ENCODE results near the gene TMUB1. TPM values are rescaled to one million over a fixed set of nuclear protein-coding genes. Genes with fewer than 3 reads are reported as not detected.

TMUB1 gene
- total RNA-seq, 1 donor from 2014 or later: 40.8 TPM

DNA sequence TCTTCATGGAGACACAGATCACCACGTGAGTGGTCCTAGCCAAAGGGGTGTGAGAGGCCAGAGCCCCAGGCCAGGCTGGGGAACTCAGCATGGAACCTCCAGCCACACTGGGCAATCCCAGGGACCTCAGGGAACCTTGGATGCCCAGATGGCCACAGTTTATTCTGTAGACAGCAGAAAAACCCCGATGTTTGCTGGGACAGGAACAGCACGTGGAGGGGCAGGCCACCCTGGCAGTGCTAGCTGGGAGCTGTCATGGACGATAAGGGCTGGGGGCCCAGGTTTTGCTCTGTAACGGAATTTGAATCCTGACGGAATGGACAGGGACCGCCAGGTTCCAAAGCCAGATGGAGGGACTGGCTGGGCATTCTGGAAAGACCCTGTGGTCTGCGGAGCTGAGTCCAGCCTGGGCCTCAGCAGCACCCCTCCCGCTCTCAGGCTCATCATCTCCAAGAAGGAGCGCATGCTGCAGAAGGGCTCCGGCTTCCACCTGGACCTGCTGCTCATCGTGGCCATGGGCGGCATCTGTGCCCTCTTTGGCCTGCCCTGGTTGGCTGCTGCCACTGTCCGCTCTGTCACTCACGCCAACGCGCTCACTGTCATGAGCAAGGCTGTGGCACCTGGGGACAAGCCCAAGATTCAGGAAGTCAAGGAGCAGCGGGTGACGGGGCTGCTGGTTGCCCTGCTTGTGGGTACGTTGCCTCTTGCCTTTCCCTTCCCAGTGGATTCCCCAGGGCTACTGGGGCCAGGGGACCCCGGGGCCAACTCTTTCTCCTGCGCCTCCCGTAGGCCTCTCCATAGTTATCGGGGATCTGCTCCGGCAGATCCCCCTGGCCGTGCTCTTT, 8.3 kb downstream of the TMUB1 start:
- peaks cover 18% of the 10 kb centered on the region for H3K27me3 Mint-ChIP-seq (ENCODE audit: unreplicated experiment)

DNA sequence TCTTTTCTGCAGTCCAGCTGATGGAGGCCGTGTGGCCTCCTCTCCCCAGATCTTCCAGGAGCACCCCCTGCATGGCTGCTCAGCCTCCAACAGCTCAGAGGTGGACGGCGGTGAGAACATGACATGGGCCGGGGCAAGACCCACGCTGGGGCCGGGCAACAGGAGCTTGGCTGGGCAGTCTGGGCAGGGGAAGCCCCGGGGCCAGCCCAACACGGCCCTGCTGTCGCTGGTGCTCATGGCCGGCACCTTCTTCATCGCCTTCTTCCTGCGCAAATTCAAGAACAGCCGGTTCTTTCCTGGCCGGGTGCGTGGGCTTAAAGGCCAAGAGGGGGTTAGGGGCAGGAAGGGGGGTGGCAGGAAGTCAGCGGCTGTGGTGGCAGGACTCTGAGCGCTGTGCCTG, 9.3 kb downstream of the TMUB1 start:
- Mint-ChIP-seq H3K27ac (ENCODE audit: unreplicated experiment) (no peak overlapping the region), H3K36me3 (ENCODE audit: low read depth, unreplicated experiment) (peaks cover 23% of the 10 kb centered on the region), H3K4me1 (ENCODE audit: unreplicated experiment) (peaks cover 5% of the 10 kb centered on the region), H3K27me3 (ENCODE audit: unreplicated experiment) (peaks cover 13% of the 10 kb centered on the region), H3K9me3 (ENCODE audit: unreplicated experiment) (no peaks in the 10 kb centered on the region), H3K4me3 (ENCODE audit: unreplicated experiment) (no peak overlapping the region)
- no peak for TF ChIP-seq CTCF (IDR thresholded peaks at IDR 0.05; ENCODE audit: unreplicated experiment)
- DNase-seq (ENCODE audit: low spot score): no peak

More for the DNA sequence above, 8.3 kb downstream of the TMUB1 start:
- H3K9me3 Mint-ChIP-seq (ENCODE audit: unreplicated experiment): no peaks in the 10 kb centered on the region
- H3K27ac Mint-ChIP-seq (ENCODE audit: unreplicated experiment): no peak overlapping the region
- no peak overlapping the region for H3K4me3 Mint-ChIP-seq (ENCODE audit: unreplicated experiment)
- H3K36me3 Mint-ChIP-seq (ENCODE audit: low read depth, unreplicated experiment): peaks cover 21% of the 10 kb centered on the region
- no peak for DNase-seq (ENCODE audit: low spot score)
- peaks cover 12% of the 10 kb centered on the region for H3K4me1 Mint-ChIP-seq (ENCODE audit: unreplicated experiment)
- TF ChIP-seq CTCF (IDR thresholded peaks at IDR 0.05; ENCODE audit: unreplicated experiment): no peak

- no peaks in the 10 kb centered on the region for H3K9me3 Mint-ChIP-seq (ENCODE audit: unreplicated experiment)
- peaks cover 8% of the 10 kb centered on the region for H3K27me3 Mint-ChIP-seq (ENCODE audit: unreplicated experiment)
- peaks cover 27% of the 10 kb centered on the region for H3K36me3 Mint-ChIP-seq (ENCODE audit: low read depth, unreplicated experiment)
- no peak overlapping the region for H3K27ac Mint-ChIP-seq (ENCODE audit: unreplicated experiment)
- no peaks in the 10 kb centered on the region for H3K4me1 Mint-ChIP-seq (ENCODE audit: unreplicated experiment)
- no peak for TF ChIP-seq CTCF (IDR thresholded peaks at IDR 0.05; ENCODE audit: unreplicated experiment)
- no peak overlapping the region for H3K4me3 Mint-ChIP-seq (ENCODE audit: unreplicated experiment)
- DNase-seq (ENCODE audit: low spot score): no peak
These were observed 12.0 kb downstream of the TMUB1 start for GRCh38 chr7:151071032-151071866.

- no peak for TF ChIP-seq CTCF (IDR thresholded peaks at IDR 0.05; ENCODE audit: unreplicated experiment)
- Mint-ChIP-seq H3K4me1 (ENCODE audit: unreplicated experiment) (no peaks in the 10 kb centered on the region), H3K27me3 (ENCODE audit: unreplicated experiment) (peaks cover 7% of the 10 kb centered on the region), H3K36me3 (ENCODE audit: low read depth, unreplicated experiment) (peaks cover 21% of the 10 kb centered on the region), H3K4me3 (ENCODE audit: unreplicated experiment) (no peak overlapping the region), H3K9me3 (ENCODE audit: unreplicated experiment) (no peaks in the 10 kb centered on the region), H3K27ac (ENCODE audit: unreplicated experiment) (no peak overlapping the region)
- DNase-seq (ENCODE audit: low spot score): no peak
These were observed 12.7 kb downstream of the TMUB1 start for GRCh38 chr7:151070574-151070960.

Measured in endothelial cell (in vitro differentiated cells).